RWPE2 (cell line): ENCODE data around the gene SMPDL3A.
"Not testable (repeated sequence)": the region's sequence is repeated elsewhere in the genome, so short reads cannot be mapped to it uniquely, and the experiment has no call there.

ENCODE experiments used
- ATAC-seq: fragments of 200-7000 bp; cut with Tn5 transposase; 3 replicates; pipeline ENCODE4 v1.9.1; 2021; ENCODE audit warnings: low read depth
- DNase-seq: peaks from one replicate; pipeline ENCODE4 v3.0.0-alpha.2; 2020; ENCODE audit warnings: low spot score
- H3K27ac ChIP-seq: fragments of 450-650 bp; 2 replicates; pipeline ENCODE4 v1.5.1; 2017; ENCODE audit warnings: mild to moderate bottlenecking; ENCODE audit not compliant: poor library complexity, severe bottlenecking
- H3K27me3 ChIP-seq: fragments of 250-450 bp; sonication (Bioruptor Pico); 2 replicates; pipeline ENCODE4 v1.5.1; 2021; ENCODE audit warnings: mild to moderate bottlenecking, moderate library complexity; ENCODE audit not compliant: insufficient read depth, poor library complexity, severe bottlenecking
- H3K36me3 ChIP-seq: fragments of 250-450 bp; sonication (Bioruptor Pico); 2 replicates; pipeline ENCODE4 v1.5.1; 2020; ENCODE audit warnings: low read depth, mild to moderate bottlenecking, moderate library complexity
- H3K4me1 ChIP-seq: fragments of 250-450 bp; sonication (Bioruptor Pico); 2 replicates; pipeline ENCODE4 v1.5.1; 2021; ENCODE audit warnings: mild to moderate bottlenecking, moderate library complexity; ENCODE audit not compliant: insufficient read depth, poor library complexity, severe bottlenecking
- H3K4me3 ChIP-seq: fragments of 250-450 bp; sonication (Bioruptor Pico); 2 replicates; pipeline ENCODE4 v1.5.1; 2021; ENCODE audit warnings: mild to moderate bottlenecking, moderate library complexity; ENCODE audit not compliant: severe bottlenecking
- H3K9me3 ChIP-seq: fragments of 250-450 bp; sonication (Bioruptor Pico); 2 replicates; pipeline ENCODE4 v1.5.1; 2021; ENCODE audit warnings: mild to moderate bottlenecking, moderate library complexity; ENCODE audit not compliant: severe bottlenecking
- CTCF ChIP-seq: fragments of 450-650 bp; IDR thresholded peaks from one replicate; pipeline ENCODE4 v1.5.1; 2017; ENCODE audit warnings: mild to moderate bottlenecking, moderate library complexity; ENCODE audit not compliant: poor library complexity, severe bottlenecking

The SMPDL3A gene

GRCh38 chr6:122789182-122790027 is at the start of gene SMPDL3A:
SMPDL3A (plus strand) TSS chr6:122789258; CDS start chr6:122789347, 89 bp downstream.
- peak; percentile 62 for DNase-seq
- TF ChIP-seq CTCF: peak; percentile 78
- no peaks in the 10 kb centered on the region for H3K4me1 ChIP-seq
- H3K4me3 ChIP-seq: peak within 1 kb of the TSS; percentile 57
- H3K36me3 ChIP-seq: no peaks in the 10 kb centered on the region
- ATAC-seq: peak; percentile 83
- H3K27ac ChIP-seq: peak within 1 kb of the TSS; percentile 65
- H3K27me3 ChIP-seq: no peaks in the 10 kb centered on the region
- no peaks in the 10 kb centered on the region for H3K9me3 ChIP-seq

- ATAC-seq (no peak), DNase-seq (no peak)
- H3K4me1 ChIP-seq: peaks cover 18% of the 10 kb centered on the region
- no peak for TF ChIP-seq CTCF
- no peaks in the 10 kb centered on the region for H3K36me3 ChIP-seq
- no peaks in the 10 kb centered on the region for H3K27me3 ChIP-seq
- no peak overlapping the region for H3K4me3 ChIP-seq
- no peaks in the 10 kb centered on the region for H3K9me3 ChIP-seq
- no peak overlapping the region for H3K27ac ChIP-seq
Observed at GRCh38 chr6:122740091-122740490, 49.0 kb upstream of the SMPDL3A start.

GRCh38 chr6:122740936-122741335 is 48.1 kb upstream of the SMPDL3A start:
- Histone ChIP-seq H3K4me3 (no peak overlapping the region), H3K4me1 (peaks cover 12% of the 10 kb centered on the region), H3K27ac (no peak overlapping the region), H3K27me3 (no peaks in the 10 kb centered on the region), H3K36me3 (no peaks in the 10 kb centered on the region), H3K9me3 (no peaks in the 10 kb centered on the region)
- ATAC-seq: no peak
- no peak for TF ChIP-seq CTCF
- no peak for DNase-seq

GRCh38 chr6:122744247-122744646 is 44.8 kb upstream of the SMPDL3A start:
- not testable (repeated sequence) for H3K27ac ChIP-seq, DNase-seq, H3K27me3 ChIP-seq, H3K9me3 ChIP-seq, ATAC-seq, H3K4me1 ChIP-seq, H3K36me3 ChIP-seq, H3K4me3 ChIP-seq

GRCh38 chr6:122744856-122745255 is 44.2 kb upstream of the SMPDL3A start:
- DNase-seq, H3K27me3 ChIP-seq, ATAC-seq, H3K4me3 ChIP-seq, H3K9me3 ChIP-seq, H3K4me1 ChIP-seq, H3K36me3 ChIP-seq, H3K27ac ChIP-seq: not testable (repeated sequence)

GRCh38 chr6:122746688-122747087 is 42.4 kb upstream of the SMPDL3A start:
- no peak overlapping the region for H3K27ac ChIP-seq
- ATAC-seq (no peak), DNase-seq (no peak)
- no peaks in the 10 kb centered on the region for H3K4me1 ChIP-seq
- no peaks in the 10 kb centered on the region for H3K9me3 ChIP-seq
- no peak for TF ChIP-seq CTCF
- H3K4me3 ChIP-seq: no peak overlapping the region
- H3K36me3 ChIP-seq: no peaks in the 10 kb centered on the region
- H3K27me3 ChIP-seq: no peaks in the 10 kb centered on the region
